ENCODE results near the gene ZMAT3. TPM values are rescaled to one million over a fixed set of nuclear protein-coding genes. Genes with fewer than 3 reads are reported as not detected.

Gene ZMAT3, protein sequence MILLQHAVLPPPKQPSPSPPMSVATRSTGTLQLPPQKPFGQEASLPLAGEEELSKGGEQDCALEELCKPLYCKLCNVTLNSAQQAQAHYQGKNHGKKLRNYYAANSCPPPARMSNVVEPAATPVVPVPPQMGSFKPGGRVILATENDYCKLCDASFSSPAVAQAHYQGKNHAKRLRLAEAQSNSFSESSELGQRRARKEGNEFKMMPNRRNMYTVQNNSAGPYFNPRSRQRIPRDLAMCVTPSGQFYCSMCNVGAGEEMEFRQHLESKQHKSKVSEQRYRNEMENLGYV
- 20.6 and 38.1 TPM in 2 replicates for total RNA-seq

DNA sequence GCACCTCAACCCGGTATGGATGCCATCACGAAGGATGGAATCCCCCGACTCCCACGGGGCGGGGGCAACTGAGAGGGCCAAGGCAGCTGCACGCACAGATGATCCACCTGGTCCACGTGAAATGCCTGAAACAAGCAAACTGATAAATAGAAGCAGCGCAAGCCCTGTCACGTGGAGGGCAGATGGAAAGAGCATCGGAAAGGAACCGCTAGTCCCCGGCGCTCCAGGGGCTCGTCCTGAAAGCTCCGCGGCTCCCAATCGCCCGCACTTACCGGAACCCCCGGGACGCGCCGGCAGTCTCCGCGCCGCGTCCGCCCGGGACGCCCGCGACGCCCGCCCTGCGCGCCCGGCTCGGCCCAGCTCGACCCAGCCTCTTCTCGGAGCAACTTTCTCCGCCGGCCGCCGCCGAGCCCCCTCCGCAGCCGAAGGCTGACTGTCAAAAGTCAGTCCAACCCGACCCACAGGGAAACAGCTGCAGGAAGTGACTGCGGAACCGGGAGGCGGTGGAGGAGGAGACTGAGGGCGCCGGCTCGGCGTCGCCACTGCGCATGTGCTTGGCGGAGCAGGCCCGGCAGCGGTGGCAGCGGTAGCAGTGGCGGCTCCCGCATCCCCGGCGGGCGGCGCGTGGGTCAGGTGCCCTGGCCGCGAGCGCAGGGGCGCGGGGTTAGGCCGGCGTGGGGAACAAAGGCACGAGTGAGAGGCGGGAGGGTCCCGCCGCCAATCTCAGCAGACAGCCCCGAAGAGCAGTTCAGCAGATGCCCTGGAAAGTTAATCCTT, at the start of gene ZMAT3:
Gene ZMAT3 (minus strand): TSS at position 487 of the 777 bp plus-strand sequence. CDS start 4,057 bp downstream, outside the sequence.

Small RNA genes lying within 50 kb of the gene (small RNA-seq; reads per million reads assigned to genes)
- not detected for gene RF00019 (ENCODE audit: low replicate concordance)

Other genes starting within 250 kb of the ZMAT3 start
- gene PIK3CA, start 76.5 kb upstream of the ZMAT3 start, total RNA-seq = 26.9 and 34.8 TPM in 2 replicates
- gene KCNMB3, start 179.3 kb upstream of the ZMAT3 start, total RNA-seq = 0.88 and 1.1 TPM in 2 replicates